Sciatic nerve (tissue), 2 donors: ENCODE data around the gene CDKN3. TPM values are rescaled to one million over a fixed set of nuclear protein-coding genes. Genes with fewer than 3 reads are reported as not detected.
"Not testable (repeated sequence)": the region's sequence is repeated elsewhere in the genome, so short reads cannot be mapped to it uniquely, and the experiment has no call there.

Source experiments
- ATAC-seq: fragments of 200-7000 bp; cut with Tn5 transposase; one replicate; pipeline ENCODE4 v1.9.1; 2020; ENCODE audit warnings: mild to moderate bottlenecking, moderate library complexity
- DNase-seq: peaks from one replicate; pipeline ENCODE4 v3.0.0-alpha.2; 2020; ENCODE audit warnings: low spot score
- intact Hi-C: fragments of 100-400 bp; cut with DNase I; formaldehyde crosslinking; loops from one replicate; pipeline ENCODE4 v1.14.2; 2022
- total RNA-seq: library from RNA; stranded (reverse); fragmentation: NEBNext Ultra II Directional; extraction: Animal tissue kit (Norgen Biotek cat#: 25700); gene quantifications from one replicate; pipeline ENCODE4 v1.2.1, GENCODE V29; 2021
- donor health status: DM: no; HTN: no; CAD: no.
- donor health status: DM: no; HTN: no; CAD: no.

CDKN3 gene
- total RNA-seq, 1 donor from 2014 or later = 4.1 TPM

DNA sequence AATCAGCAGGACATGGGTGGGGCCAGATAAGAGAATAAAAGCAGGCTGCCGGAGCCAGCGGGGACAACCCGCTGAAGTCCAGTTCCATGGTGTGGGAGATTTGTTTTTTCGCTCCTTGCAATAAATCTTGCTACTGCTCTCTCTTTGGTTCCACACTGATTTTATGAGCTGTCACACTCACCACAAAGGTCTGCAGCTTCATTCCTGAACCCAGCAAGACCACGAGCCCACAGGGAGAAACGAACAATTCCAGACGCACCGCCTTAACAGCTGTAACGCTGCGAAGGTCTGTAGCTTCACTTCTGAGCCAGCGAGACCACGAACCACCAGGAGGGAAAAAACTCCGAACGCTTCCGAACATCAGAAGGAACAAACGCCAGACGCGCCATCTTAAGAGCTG lies 47.2 kb downstream of the CDKN3 start:
- intact Hi-C loops = no loop called here
- ATAC-seq (no peak), DNase-seq (no peak)

DNA sequence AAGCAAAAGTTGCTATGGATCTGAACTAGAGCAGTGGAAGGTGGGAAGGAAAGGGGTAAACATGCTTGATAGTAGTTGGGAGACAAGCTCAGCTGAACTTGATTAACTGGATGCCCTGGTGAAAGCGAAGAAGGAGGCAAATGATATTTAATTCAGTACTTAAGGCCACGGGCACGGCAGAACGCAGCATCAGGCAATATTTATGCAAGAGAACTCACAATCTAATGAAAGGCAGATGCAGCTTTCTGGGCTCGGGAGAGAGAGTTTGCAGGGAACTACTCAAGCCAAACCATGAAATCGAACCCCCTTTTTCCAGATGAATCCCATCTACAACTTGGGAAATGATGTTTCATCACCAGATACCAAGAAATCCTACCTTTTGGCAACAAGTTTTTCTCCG lies 47.9 kb downstream of the CDKN3 start:
- DNase-seq (no peak), ATAC-seq (no peak)
- intact Hi-C loops = no loop called here

DNA sequence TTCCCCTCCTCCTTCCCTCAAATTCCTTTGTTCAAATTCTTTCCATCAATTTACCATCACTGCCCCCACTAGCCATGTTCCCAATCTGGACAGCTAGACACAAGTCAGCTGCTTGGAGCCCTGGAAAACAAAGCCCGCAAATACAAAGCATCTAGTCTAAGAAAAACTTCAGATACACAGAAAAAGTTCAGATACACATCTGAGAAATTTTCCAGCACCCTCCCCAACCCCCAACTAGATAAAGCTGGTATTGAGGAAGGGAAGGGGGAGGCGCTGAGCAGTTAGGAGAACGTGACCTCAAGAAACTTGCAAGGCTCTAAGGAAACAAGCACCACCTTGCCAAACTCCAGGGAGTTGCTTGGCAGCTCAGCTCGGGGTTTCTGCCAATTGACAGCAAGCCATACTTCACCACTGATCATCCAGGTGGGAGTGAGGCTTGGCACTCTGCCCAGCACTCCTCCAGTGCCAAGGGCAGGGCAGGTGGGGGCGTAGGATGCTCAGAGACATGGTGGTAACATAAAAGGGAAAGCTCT lies 49.4 kb downstream of the CDKN3 start:
- ATAC-seq (peak; percentile 46), DNase-seq (peak; percentile 71)
- intact Hi-C loops = no loop called here

DNA sequence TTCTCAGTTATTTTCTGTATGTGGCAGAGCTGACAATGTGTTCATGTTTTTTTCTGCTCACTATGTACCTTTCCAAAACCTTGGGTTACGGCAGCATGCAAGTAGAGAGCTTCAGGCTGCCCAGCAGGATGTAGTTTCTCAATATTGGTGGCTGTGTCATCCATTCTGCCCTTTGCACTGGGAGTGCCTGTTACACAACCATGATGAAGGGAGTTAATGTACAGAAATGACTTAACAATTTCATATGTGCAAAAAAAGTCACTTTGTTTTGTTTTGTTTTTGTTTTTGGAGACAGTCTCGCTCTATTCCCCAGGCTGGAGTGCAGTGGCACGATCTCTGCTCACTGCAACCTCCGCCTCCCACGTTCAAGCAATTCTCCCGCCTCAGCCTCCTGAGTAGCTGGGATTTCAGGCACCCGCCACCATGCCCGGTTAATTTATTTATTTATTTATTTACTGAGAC lies 50.5 kb downstream of the CDKN3 start:
- intact Hi-C loops = no loop called here
- ATAC-seq = no peak
- no peak for DNase-seq

DNA sequence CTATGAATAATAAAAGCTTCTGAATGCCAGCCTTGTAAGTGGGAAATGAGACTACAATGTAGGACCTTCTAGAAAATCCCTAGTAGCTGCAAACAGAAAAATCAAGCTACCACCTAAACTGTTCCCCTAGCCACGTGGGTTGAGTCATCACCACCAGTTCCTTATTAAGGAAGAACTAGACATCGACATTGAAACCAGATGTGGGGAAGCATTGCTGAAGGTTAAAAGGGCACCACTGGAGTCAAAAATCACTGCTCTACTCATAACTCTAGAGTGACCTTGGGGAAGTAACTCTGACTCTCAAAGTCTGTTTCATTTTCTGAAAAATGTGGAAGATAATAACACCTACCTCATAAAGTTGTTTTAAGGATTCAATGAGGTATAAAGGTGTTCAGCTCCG lies 53.7 kb downstream of the CDKN3 start:
- DNase-seq (no peak), ATAC-seq (peak; percentile 45)
- intact Hi-C loops = no loop called here

DNA sequence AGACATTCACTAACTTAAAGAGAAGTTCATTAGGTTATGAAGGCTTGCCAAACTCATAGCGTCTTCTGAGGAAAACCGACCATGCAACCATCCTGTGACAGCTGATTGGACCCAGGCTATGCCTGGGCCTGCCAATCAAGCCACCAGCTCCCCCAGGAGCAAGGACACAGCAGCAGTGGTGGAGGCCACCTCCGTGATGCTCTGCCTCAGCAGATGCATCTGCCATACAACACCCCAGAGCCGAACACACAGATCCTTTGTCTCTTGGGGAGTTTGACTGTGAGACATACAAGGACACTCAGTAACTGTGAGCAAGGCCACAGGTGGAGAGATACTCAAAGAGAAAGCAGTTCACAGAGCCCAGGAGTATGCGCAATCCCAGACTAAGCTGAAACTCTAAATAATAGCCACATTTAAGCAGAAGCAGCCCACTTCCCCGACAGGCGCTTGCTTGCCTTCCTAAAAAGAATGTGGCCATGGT lies 54.4 kb downstream of the CDKN3 start:
- intact Hi-C loops = no loop called here
- ATAC-seq (no peak), DNase-seq (no peak)

DNA sequence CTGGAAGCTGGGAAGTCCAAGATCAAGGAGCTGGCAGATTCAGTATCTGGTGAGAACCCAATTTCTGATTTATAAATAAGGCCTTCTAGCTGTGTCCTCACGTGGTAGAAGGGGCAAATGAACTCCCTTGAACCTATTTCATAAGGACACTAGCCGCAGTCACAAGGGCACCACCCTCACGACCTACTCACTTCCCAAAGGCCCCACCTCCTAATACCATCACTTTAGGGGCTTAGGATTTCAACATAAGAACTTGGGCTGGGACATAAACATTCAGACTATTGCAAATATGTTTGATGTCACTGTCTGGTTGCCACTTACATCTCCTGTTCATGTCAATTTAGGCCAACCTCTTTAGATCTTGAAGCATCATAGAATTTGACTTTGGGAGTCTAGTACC lies 55.2 kb downstream of the CDKN3 start:
- ATAC-seq = no peak
- intact Hi-C loops = no loop called here

DNA sequence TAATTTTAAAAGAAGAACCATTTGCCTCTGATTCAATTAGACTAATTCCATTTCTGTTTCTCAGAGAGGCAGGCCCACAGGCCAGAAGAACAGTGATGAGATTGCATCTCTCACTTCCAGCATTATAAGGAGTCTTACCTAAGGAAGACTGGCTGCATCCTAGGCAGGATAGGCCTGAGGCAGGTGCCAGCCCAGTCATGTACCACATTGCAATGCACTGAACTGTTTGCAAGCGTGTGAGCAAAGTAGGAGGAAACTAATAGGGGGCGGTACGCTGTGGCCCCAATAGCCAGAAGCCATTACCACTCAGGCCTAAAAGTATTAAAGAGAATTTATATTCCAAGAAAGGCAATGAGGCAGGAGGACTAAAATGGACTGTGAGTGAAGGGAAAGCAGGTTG lies 56.4 kb downstream of the CDKN3 start:
- no peak for DNase-seq
- intact Hi-C loops = no loop called here
- ATAC-seq = no peak

More for the DNA sequence above, 55.2 kb downstream of the CDKN3 start:
- no peak for DNase-seq

DNA sequence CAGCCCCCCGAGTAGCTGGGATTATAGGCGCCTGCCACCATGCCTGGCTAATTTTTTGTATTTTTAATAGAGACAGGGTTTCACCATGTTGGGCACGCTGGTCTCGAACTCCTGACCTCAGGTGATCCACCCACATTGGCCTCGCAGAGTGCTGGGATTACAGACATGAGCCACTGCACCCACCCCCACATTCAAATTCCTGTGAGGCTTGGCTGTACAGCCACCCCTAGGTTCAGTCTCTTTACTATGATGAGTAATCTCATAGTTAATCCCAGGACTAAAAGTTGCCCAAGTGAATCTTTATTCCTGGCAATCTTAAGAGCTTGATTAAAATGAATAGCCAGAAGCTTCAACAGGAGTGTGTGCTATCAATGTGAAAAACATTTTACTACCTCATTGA lies 57.2 kb downstream of the CDKN3 start:
- DNase-seq, ATAC-seq, intact Hi-C loops: not testable (repeated sequence)

DNA sequence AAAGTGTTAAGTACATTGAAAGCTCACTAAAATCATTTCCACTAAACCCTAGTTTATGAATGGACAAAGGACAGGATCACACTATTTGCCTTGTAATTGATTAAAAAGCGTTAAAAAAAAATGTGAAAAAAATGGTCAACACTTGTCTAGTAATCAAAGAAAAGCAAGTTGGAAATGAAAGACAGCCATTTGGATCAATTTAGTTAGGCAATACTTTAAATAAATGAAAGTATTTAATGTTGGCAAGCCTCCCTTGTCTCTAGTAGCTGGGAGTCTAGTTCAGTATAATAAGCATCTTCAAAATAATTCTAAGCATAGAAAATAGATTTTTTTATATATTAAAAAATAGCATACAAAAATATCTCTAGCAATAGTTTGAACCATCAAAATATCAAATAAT lies 58.6 kb downstream of the CDKN3 start:
- ATAC-seq (no peak), DNase-seq (no peak)
- intact Hi-C loops = no loop called here

DNA sequence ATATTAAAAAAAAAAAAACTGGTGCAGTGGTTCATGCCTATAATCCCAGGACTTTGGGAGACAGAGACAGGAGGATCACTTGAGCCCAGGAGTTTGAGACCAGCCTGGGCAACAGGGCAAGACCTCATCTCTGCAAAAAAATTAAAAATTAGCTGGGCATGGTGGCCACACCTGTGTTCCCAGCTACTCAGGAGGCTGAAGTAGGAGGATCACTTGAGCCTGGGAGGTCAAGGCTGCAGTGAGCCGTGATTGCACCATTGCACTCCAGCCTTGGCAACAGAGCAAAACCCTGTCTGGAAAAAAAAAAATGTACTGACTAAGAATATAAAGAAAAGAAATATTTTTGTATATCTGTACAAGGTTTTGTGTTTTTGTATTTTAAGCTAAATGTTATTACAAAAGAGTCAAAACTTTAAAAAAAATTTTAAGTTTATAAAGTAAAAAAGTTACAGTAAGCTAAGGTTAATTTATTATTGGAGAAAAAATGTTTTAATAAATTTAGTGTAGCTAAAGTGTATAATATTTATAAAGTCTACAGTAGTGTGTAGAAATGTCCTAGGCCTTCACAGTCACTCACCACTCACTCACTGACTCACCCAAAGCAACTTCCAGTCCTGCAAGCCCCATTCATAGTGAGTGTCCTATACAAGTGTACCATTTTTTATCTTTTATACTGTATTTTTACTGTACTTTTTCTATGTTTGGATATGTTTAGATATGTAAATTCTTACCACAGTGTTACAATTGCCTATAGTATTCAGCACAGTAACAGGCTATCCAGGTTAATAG lies 60.2 kb downstream of the CDKN3 start:
- intact Hi-C loops, DNase-seq, ATAC-seq: not testable (repeated sequence)

DNA sequence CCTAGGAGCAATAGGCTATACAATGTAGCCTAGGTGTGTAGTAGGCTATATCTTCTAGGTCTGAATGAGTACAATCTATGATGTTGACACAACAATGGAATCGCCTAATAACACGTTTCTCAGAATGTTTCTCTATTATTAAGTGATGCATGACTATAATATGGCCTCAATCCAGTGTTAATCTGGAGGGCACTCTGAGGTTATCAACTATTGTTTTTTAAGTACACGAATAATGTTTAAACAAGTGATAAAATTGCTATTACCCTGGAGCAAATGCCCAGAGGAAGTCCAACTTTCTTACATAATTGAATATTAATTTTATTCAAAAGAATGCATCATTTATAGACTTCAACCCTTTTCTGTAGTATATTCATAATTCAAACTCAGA lies 60.8 kb downstream of the CDKN3 start:
- ATAC-seq (no peak), DNase-seq (no peak)
- intact Hi-C loops = no loop called here

DNA sequence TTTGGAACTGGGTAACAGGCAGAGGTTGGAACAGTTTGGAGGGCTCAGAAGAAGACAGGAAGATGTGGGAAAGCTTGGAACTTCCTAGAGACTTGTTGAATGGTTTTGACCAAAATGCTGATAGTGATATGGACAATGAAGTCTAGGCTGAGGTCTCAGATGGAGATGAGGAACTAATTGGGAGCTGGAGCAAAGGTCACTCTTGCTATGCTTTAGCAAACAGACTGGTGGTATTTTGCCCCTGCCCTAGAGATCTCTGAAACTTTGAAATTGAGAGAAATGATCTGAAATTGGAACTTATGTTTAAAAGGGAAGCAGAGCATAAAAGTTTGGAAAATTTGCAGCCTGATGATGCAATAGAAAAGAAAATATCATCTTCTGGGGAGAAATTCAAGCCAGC lies 61.7 kb downstream of the CDKN3 start:
- intact Hi-C loops, DNase-seq, ATAC-seq: not testable (repeated sequence)

DNA sequence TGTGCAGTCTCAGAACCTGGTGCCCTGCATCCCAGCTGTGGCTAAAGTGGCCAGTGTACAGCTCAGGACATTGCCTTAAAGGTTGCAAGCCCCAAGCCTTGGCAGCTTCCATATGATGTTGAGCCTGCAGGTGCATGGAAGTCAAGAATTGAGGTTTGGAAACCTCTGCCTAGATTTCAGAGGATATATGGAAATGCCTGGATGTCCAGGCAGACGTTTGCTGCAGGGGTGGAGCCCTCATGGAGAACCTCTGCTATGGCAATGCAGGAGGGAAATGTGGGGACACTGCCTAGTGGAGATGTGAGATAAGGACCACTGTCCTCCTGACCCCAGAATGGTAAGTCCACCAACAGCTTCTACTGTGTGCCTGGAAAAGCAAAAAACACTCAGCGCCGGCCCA lies 62.3 kb downstream of the CDKN3 start:
- ATAC-seq = no peak
- intact Hi-C loops = no loop called here
- DNase-seq = no peak

DNA sequence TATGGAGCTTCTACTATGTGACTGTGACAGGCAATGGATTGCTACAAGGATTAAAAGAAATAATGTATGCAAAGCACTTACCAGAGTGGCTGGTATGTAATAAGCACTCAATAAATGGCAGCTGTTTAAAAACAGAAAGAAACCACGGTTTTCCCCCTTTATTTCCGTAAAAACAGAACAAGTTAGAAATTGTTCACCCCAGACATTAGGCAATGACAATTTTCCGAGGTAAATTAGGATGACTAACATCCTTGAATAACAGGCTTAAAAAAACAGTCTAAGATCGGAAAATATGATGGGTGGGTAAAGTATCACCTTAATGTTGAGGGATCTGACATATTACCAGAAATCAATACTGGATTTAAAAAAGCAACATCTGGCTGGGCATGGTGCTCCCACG lies 65.2 kb downstream of the CDKN3 start:
- intact Hi-C loops = no loop called here
- no peak for DNase-seq
- ATAC-seq = no peak

DNA sequence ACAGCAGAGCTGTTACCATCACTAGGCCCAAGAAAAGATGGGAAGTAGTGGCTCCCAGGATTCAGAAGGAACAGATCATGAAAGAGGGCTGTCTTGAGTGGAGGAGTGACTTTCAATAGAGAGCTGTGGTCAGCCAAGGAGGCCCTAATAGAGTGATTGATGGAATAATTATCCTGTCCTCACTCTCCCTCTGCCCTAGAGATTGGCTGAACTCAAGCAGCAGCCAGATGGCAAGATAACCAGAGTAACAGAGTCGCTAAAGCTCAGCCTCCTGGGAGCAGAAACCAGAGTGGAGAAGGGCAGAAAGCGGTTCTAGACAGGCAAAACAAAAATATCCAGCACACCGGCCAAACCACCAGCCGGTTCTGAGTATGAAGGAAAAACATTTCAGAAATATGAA lies 68.8 kb downstream of the CDKN3 start:
- DNase-seq (no peak), ATAC-seq (peak; percentile 32)
- intact Hi-C loops = no loop called here

DNA sequence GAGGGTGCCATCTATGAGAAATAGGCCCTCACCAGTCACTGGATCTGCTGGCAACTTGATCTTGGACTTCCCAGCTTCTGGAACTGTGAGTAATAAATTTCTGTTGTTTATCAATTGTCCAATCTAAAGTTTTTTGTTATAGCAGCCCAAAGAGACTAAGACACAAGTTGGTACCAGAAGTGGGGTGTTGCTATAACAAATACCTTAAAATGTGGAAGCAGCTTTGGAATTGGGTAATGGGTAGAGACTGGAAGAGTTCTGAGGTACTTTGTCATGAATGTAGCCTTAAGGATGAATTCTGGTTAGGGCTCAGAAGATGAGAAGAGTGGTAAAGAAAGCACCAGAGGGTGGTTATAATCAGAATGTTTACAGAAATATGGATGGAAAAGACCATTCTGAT lies 70.5 kb downstream of the CDKN3 start:
- intact Hi-C loops = no loop called here
- DNase-seq (no peak), ATAC-seq (no peak)
